NT2/D1 (cell line): ENCODE results near the gene DOCK9.

ENCODE experiments used
- DNase-seq: peaks from one replicate; pipeline ENCODE4 v3.0.0-alpha.2; 2011; ENCODE audit warnings: low read depth, low spot score
- H3K27me3 ChIP-seq: 2 replicates; pipeline ENCODE4 v1.6.0; 2011; ENCODE audit warnings: mild to moderate bottlenecking; ENCODE audit not compliant: insufficient read length, insufficient read depth
- H3K36me3 ChIP-seq: 2 replicates; pipeline ENCODE4 v1.6.1; 2011; ENCODE audit warnings: mild to moderate bottlenecking, low read length, mixed read lengths; ENCODE audit not compliant: insufficient read depth, insufficient read length
- H3K4me1 ChIP-seq: 2 replicates; pipeline ENCODE4 v1.5.1; 2011; ENCODE audit not compliant: insufficient read depth, insufficient read length
- H3K4me3 ChIP-seq: 2 replicates; pipeline ENCODE4 v1.5.1; 2011; ENCODE audit warnings: low read depth; ENCODE audit not compliant: insufficient read length
- H3K9ac ChIP-seq: 2 replicates; pipeline ENCODE4 v1.6.0; 2011; ENCODE audit warnings: low read depth; ENCODE audit not compliant: insufficient read length
- H3K9me3 ChIP-seq: 2 replicates; pipeline ENCODE4 v1.5.1; 2011; ENCODE audit warnings: mild to moderate bottlenecking, low read length; ENCODE audit not compliant: insufficient read depth
- SUZ12 ChIP-seq: IDR thresholded peaks from 2 replicates; pipeline ENCODE4 v1.6.1; 2011; ENCODE audit not compliant: insufficient read length, insufficient read depth; ENCODE audit errors: extremely low read depth
- YY1 ChIP-seq: IDR thresholded peaks from 2 replicates; pipeline ENCODE4 v1.6.1; 2011; ENCODE audit not compliant: insufficient read length, insufficient read depth
- ZNF274 ChIP-seq: IDR thresholded peaks from 2 replicates; pipeline ENCODE4 v1.6.1; 2011; ENCODE audit warnings: mild to moderate bottlenecking, low read depth, low read length

DOCK9 gene

DNA sequence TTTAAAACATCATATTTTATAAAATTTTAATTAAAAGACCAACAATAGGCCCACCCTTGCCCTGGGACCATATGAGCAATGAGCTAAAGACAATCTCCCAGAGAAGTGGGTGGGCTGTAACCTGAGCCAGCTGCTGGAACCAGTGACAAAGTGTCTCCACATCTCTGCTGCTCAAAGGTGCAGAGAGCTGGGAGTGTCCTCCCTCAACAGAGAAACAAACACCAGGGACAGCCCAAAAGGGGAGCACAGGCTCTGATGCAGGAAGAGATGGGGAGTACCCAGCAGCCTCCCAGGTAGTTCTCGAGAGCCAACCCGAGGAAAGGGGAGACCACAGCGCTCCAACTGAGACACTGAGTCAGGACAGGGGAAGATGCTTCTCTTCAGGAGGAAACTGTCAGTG is 39.1 kb downstream of the DOCK9 start:
- no peak overlapping the region for H3K9ac ChIP-seq
- H3K9me3 ChIP-seq, result peaks cover 11% of the 10 kb centered on the region
- no peaks in the 10 kb centered on the region for H3K36me3 ChIP-seq
- H3K27me3 ChIP-seq, result no peaks in the 10 kb centered on the region
- no peaks in the 10 kb centered on the region for H3K4me1 ChIP-seq
- TF ChIP-seq YY1 (no peak), ZNF274 (no peak), SUZ12 (no peak)
- H3K4me3 ChIP-seq, result no peak overlapping the region
- DNase-seq, result no peak

DNA sequence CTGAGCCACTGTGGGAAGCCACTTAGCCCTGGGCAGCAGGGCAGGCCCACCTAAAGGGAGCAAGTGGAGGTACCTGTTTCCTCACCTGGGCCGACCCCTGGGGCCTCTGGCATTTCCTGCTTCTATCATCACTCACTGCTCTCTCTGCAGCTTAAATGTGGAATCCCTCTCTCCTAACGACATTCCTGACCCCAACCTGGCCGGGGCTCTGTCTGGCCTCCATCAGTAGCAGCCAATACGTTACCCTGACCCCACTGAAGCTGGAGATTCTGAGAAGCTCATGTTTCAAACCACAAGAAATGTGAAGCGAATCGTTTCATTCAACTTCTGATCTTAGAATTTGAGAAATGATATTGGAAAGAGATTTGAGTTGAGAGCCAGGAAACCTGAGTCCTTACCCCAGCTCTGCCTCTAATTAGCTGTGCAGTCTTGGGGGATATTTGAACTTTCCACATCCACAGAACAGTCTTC is 39.9 kb downstream of the DOCK9 start:
- no peaks in the 10 kb centered on the region for H3K4me1 ChIP-seq
- H3K9me3 ChIP-seq, result peaks cover 11% of the 10 kb centered on the region
- no peaks in the 10 kb centered on the region for H3K36me3 ChIP-seq
- no peak overlapping the region for H3K4me3 ChIP-seq
- TF ChIP-seq ZNF274 (no peak), YY1 (no peak), SUZ12 (no peak)
- DNase-seq, result no peak
- H3K9ac ChIP-seq, result peak overlapping the region; percentile 32
- no peaks in the 10 kb centered on the region for H3K27me3 ChIP-seq

DNA sequence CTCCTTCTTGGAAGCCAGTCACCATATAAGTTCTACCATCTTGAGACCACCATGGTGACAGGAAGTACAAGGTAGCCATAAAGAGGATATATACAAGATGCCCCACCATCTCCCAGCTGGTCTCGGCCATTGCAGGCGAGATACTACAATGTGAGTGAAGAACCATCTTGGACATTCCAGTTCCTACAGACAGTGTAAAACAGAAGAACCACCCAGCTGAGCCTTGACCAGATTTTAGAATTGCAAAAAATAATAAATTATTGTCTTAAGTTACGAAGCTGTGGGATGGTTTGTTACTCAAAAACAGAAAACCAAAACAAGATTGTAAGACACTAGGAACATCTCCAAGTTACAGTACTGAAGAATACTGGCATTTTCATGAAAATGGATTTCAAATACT is 43.6 kb downstream of the DOCK9 start:
- no peaks in the 10 kb centered on the region for H3K4me1 ChIP-seq
- DNase-seq, result no peak
- no peak for TF ChIP-seq SUZ12
- TF ChIP-seq ZNF274, result no peak
- TF ChIP-seq YY1, result no peak
- H3K4me3 ChIP-seq, result no peak overlapping the region
- H3K36me3 ChIP-seq, result no peaks in the 10 kb centered on the region
- H3K9me3 ChIP-seq, result peaks cover 11% of the 10 kb centered on the region
- H3K9ac ChIP-seq, result no peak overlapping the region
- H3K27me3 ChIP-seq, result no peaks in the 10 kb centered on the region

DNA sequence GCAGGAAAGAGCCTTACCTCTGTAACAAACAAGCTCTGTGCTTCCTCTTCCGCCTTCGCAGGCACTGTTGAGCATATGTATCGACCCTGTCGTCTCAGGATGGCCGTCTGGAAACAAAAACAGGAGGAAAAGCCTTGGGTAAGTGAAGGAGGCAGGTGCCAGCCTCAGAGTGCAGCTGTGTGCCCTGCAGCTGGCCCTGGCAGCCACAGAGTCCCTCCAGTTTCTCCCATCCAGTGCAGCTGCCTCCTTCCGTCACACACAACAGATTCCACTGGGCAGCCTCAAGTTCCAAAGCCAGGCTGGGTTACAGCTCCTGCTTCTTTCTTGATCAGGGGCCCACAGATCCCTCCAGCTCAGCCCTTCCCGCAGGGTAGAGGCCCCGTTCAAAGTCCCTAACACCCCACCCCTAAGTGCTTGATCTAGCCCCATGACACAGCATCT is 47.7 kb downstream of the DOCK9 start:
- Histone ChIP-seq H3K27me3 (no peaks in the 10 kb centered on the region), H3K9ac (no peak overlapping the region), H3K4me1 (no peaks in the 10 kb centered on the region), H3K9me3 (peaks cover 11% of the 10 kb centered on the region), H3K36me3 (no peaks in the 10 kb centered on the region), H3K4me3 (no peak overlapping the region)
- TF ChIP-seq YY1 (no peak), ZNF274 (no peak), SUZ12 (no peak)
- no peak for DNase-seq

DNA sequence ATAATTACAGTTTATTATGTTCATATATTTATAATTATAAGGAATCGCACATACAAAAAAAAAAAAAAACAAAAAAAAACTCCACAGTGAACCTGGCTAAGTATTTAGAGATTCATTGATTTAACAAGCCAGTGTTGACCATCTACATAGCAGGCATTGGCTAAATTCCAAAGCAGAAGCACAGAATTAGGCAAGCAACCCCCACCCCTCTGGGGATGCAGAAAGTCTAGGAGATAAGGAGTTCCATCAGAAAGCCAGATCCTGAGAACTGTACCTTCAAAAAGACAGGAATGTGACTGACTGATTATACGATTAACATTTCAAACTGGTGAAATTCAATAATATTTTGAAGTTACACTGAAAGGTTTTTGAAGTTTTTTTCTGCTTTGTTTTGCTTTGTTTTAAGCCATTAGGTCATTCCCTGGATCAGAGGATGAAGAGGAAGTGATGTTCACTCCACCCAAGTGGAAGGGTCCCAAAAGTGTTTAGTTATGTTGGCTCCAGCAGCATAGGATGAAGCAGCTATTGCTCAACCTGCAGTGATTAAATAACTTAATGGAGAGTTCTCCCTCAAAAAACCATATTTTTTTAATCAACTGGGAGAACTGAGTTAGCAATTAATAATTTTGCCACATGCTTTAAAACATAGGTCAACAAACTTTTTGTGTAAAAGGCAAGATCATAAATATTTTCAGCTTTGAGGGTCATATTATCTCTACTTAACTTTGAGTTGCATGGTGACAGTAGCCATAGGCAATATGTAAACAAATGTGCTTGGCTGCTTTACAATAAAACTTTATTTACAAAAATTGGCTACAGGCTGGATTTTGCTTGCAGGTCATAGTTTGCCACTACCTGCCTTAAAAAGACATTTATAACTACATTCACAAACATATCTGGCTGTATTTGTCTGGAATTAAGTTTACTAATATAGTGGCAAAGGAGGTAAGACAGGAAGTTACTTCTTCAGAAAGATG is 49.6 kb downstream of the DOCK9 start:
- peak; percentile 44 for DNase-seq
- TF ChIP-seq SUZ12, result no peak
- TF ChIP-seq ZNF274, result no peak
- no peak for TF ChIP-seq YY1

GRCh38 chr13:98925949-98926348 is 51.9 kb downstream of the DOCK9 start:
- H3K9me3 ChIP-seq, result no peaks in the 10 kb centered on the region
- TF ChIP-seq SUZ12 (no peak), YY1 (no peak), ZNF274 (no peak)
- DNase-seq, result no peak
- no peak overlapping the region for H3K9ac ChIP-seq
- no peak overlapping the region for H3K4me3 ChIP-seq
- no peaks in the 10 kb centered on the region for H3K4me1 ChIP-seq
- H3K27me3 ChIP-seq, result no peaks in the 10 kb centered on the region
- H3K36me3 ChIP-seq, result no peaks in the 10 kb centered on the region

More for the DNA sequence above, 49.6 kb downstream of the DOCK9 start:
- Histone ChIP-seq H3K9me3 (no peaks in the 10 kb centered on the region), H3K4me1 (no peaks in the 10 kb centered on the region), H3K36me3 (no peaks in the 10 kb centered on the region), H3K4me3 (no peak overlapping the region), H3K27me3 (no peaks in the 10 kb centered on the region), H3K9ac (no peak overlapping the region)
